ENCODE results near the gene CENPF. TPM values are rescaled to one million over a fixed set of nuclear protein-coding genes. Genes with fewer than 3 reads are reported as not detected.

Gene CENPF
- total RNA-seq, 3 donors from 2014 or later: 1.3 to 4.0 (median 1.9) TPM

GRCh38 chr1:214677945-214678344 is 75.0 kb downstream of the CENPF start:
- no peak for DNase-seq (ENCODE audit: low spot score in 2 of 2)
- Histone ChIP-seq H3K4me3 (no peak overlapping the region), H3K9me3 (no peaks in the 10 kb centered on the region), H3K36me3 (no peaks in the 10 kb centered on the region), H3K27ac (no peak overlapping the region), H3K27me3 (no peaks in the 10 kb centered on the region), H3K4me1 (no peaks in the 10 kb centered on the region)
- intact Hi-C loops (cut with DNase I; ENCODE audit: low total_unique reads): no loop called here
- no peak for TF ChIP-seq POLR2A (IDR thresholded peaks at IDR 0.05)
- TF ChIP-seq CTCF (IDR thresholded peaks at IDR 0.05): no peak
- no peak for TF ChIP-seq POLR2AphosphoS5 (IDR thresholded peaks at IDR 0.05)

GRCh38 chr1:214678386-214678785 is 75.4 kb downstream of the CENPF start:
- H3K27ac ChIP-seq: no peak overlapping the region
- no peaks in the 10 kb centered on the region for H3K4me1 ChIP-seq
- H3K36me3 ChIP-seq: no peaks in the 10 kb centered on the region
- no peaks in the 10 kb centered on the region for H3K9me3 ChIP-seq
- H3K27me3 ChIP-seq: no peaks in the 10 kb centered on the region
- no peak for DNase-seq (ENCODE audit: low spot score in 2 of 2)
- intact Hi-C loops (cut with DNase I; ENCODE audit: low total_unique reads): no loop called here
- H3K4me3 ChIP-seq: no peak overlapping the region
- TF ChIP-seq POLR2A (IDR thresholded peaks at IDR 0.05) (no peak), POLR2AphosphoS5 (IDR thresholded peaks at IDR 0.05) (no peak), CTCF (IDR thresholded peaks at IDR 0.05) (no peak)

GRCh38 chr1:214683621-214684020 is 80.6 kb downstream of the CENPF start:
- Histone ChIP-seq H3K4me1 (no peaks in the 10 kb centered on the region), H3K36me3 (no peaks in the 10 kb centered on the region), H3K4me3 (no peak overlapping the region), H3K27ac (no peak overlapping the region), H3K9me3 (no peaks in the 10 kb centered on the region), H3K27me3 (no peaks in the 10 kb centered on the region)
- no peak for TF ChIP-seq CTCF (IDR thresholded peaks at IDR 0.05)
- TF ChIP-seq POLR2AphosphoS5 (IDR thresholded peaks at IDR 0.05): no peak
- no peak for TF ChIP-seq POLR2A (IDR thresholded peaks at IDR 0.05)
- intact Hi-C loops (cut with DNase I; ENCODE audit: low total_unique reads): no loop called here
- no peak for DNase-seq (ENCODE audit: low spot score in 2 of 2)

GRCh38 chr1:214685906-214686305 is 82.9 kb downstream of the CENPF start:
- no peaks in the 10 kb centered on the region for H3K36me3 ChIP-seq
- H3K27me3 ChIP-seq: no peaks in the 10 kb centered on the region
- no peak overlapping the region for H3K4me3 ChIP-seq
- intact Hi-C loops (cut with DNase I; ENCODE audit: low total_unique reads): no loop called here
- H3K9me3 ChIP-seq: no peaks in the 10 kb centered on the region
- TF ChIP-seq POLR2AphosphoS5 (IDR thresholded peaks at IDR 0.05) (no peak), CTCF (IDR thresholded peaks at IDR 0.05) (no peak), POLR2A (IDR thresholded peaks at IDR 0.05) (no peak)
- H3K27ac ChIP-seq: no peak overlapping the region
- DNase-seq (ENCODE audit: low spot score in 2 of 2): no peak
- no peaks in the 10 kb centered on the region for H3K4me1 ChIP-seq

GRCh38 chr1:214686497-214686896 is 83.5 kb downstream of the CENPF start:
- Histone ChIP-seq H3K36me3 (no peaks in the 10 kb centered on the region), H3K9me3 (no peaks in the 10 kb centered on the region), H3K4me3 (no peak overlapping the region), H3K27me3 (no peaks in the 10 kb centered on the region), H3K27ac (no peak overlapping the region), H3K4me1 (no peaks in the 10 kb centered on the region)
- TF ChIP-seq POLR2A (IDR thresholded peaks at IDR 0.05) (no peak), POLR2AphosphoS5 (IDR thresholded peaks at IDR 0.05) (no peak), CTCF (IDR thresholded peaks at IDR 0.05) (no peak)
- intact Hi-C loops (cut with DNase I; ENCODE audit: low total_unique reads): no loop called here
- no peak for DNase-seq (ENCODE audit: low spot score in 2 of 2)
